CD4-positive, alpha-beta T cell treated with Interleukin-21 for 1 hour (primary cell): ENCODE measurements around the gene MRPL53.

Experiments used
- DNase-seq: peaks from one replicate; pipeline ENCODE4 v3.0.0-alpha.2; 2020

The MRPL53 gene

DNA sequence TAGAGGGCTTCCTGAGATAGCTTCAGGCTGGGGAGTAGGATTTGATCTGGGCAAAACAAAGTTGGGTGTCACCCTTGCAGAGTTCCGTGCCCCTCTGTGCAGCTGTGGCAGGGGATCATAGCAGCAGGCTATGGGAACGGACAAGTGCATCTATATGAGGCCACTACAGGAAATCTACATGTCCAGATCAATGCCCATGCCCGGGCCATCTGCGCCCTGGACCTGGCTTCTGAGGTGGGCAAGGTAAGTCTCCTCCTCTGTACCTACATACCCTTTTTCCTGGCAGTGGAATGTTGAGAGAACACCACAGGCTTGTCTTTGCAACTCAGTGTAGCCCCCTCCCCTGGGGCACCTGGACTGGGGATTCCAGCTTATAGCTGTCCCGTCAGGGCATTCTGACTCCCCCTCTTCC lies 47.5 kb downstream of the MRPL53 start:
- DNase-seq = no peak

DNA sequence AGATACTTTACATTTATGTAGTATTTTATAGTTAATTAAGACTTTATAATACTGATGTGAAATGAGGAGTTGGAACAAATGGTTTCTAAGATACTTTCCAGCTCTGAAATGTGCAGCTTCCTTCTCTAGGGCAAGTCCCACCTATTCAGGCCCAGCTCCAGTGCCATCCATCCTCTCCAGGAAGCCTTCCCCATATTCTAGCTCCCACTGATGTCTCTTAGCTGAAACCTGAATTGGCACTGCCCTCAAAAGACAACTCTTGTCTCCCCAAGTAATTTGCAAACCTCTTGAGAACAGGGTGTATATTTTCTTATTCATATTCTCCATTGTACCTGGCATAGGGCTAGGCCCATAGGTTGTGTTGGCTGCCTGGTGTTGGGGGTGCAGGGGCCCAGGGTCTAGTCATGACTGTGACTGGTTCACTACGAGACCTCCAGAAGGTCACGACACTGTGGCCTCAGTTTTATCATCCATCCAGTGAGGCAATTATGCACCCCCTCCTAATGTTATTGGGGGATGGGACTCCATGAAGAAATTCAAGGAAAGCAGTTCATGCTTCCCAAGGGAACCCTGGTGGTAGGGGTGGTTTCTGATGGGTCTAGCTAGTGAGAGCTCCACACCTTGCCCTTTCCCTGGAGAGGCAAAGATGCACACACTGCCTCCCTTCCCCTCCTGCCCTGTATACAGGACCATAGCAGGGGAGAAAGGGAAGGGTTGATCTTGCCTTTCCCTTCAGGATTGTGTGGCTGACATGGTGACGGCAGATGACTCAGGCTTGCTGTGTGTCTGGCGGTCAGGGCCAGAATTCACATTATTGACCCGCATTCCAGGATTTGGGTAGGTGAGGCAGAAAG lies 48.1 kb downstream of the MRPL53 start:
- DNase-seq = no peak

DNA sequence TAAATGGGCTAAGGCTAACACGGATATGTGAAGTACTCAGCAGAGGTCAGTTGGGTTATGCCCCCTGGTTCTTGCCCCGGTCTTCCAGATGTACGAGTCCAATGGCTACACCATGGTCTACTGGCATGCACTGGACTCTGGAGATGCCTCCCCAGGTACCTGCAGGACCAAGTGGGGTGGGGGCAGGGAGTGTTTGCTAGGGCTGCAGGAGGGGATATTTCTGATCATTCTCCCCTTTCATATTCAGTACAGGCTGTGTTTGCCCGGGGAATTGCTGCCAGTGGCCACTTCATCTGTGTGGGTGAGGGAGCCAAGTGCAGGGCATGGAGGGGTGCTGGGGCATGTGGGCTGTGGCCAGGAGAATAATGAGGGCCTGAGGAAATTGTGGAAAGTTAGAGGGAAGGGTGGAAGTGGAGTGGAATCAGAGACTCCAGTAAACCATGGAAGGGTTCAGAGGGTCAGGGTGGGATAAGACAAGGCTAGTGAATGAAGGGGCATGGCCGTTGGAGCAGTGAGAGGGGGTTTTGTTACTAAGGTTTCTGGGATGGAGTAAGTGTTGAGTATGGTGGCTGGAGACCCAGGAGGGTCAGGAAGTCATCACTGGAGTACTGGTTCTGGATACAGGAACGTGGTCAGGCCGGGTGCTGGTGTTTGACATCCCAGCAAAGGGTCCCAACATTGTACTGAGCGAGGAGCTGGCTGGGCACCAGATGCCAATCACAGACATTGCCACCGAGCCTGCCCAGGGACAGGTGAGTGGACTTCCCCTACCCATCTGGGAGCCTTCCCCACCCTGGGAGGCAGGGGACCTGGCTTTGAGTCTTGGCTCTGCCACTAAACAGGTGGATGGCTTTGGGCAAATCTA lies 49.0 kb downstream of the MRPL53 start:
- DNase-seq = no peak
